ENCODE data around the gene PCARE.

PCARE gene

GRCh38 chr2:29033656-29034055 is 40.7 kb downstream of the PCARE start:
- peak; percentile 28 for DNase-seq

GRCh38 chr2:29033172-29033571 is 41.2 kb downstream of the PCARE start:
- DNase-seq = peak; percentile 65

- DNase-seq = no peak
Measured at GRCh38 chr2:29032189-29032588, 42.1 kb downstream of the PCARE start.

GRCh38 chr2:29031046-29031445 is 43.3 kb downstream of the PCARE start:
- no peak for DNase-seq

- DNase-seq = no peak
Measured at GRCh38 chr2:29025711-29026110, 48.6 kb downstream of the PCARE start.

- DNase-seq = no peak
Measured at GRCh38 chr2:29024882-29025430, 49.4 kb downstream of the PCARE start.

- DNase-seq = no peak
Measured at GRCh38 chr2:29023188-29023587, 51.1 kb downstream of the PCARE start.

GRCh38 chr2:29022679-29023078 is 51.6 kb downstream of the PCARE start:
- DNase-seq = peak; percentile 83

GRCh38 chr2:29021886-29022285 is 52.4 kb downstream of the PCARE start:
- DNase-seq = no peak

GRCh38 chr2:29017716-29018435 is 56.4 kb downstream of the PCARE start:
- no peak for DNase-seq

GRCh38 chr2:29016504-29016903 is 57.8 kb downstream of the PCARE start:
- peak; percentile 32 for DNase-seq

- no peak for DNase-seq
Measured at GRCh38 chr2:29015701-29016470, 58.4 kb downstream of the PCARE start.

GRCh38 chr2:29014811-29015421 is 59.4 kb downstream of the PCARE start:
- DNase-seq = peak; percentile 81

- no peak for DNase-seq
Measured at GRCh38 chr2:29014331-29014730, 60.0 kb downstream of the PCARE start.

- no peak for DNase-seq
Measured at GRCh38 chr2:29013057-29013780, 61.1 kb downstream of the PCARE start.

GRCh38 chr2:29012211-29012681 is 62.1 kb downstream of the PCARE start:
- DNase-seq = no peak

Data from fibroblast of skin of back (primary cell).